CD4-positive, alpha-beta T cell treated with Interleukin-1 beta for 1 hour (primary cell): ENCODE results near the gene ERMARD.

ENCODE experiments used
- DNase-seq, 2 donors: peaks; one replicate each; pipeline ENCODE4 v3.0.0-alpha.2; 2020 to 2022

ERMARD gene

GRCh38 chr6:169751242-169752073 is at the start of gene ERMARD, which contains the start of gene DYNLT2:
Gene ERMARD (plus strand): TSS chr6:169751622. CDS start chr6:169751658, 36 bp downstream.
Gene DYNLT2 (minus strand): TSS chr6:169751572. CDS start chr6:169751458, 114 bp downstream.
- DNase-seq, result peak; percentile 93 to 94

GRCh38 chr6:169701954-169702839 is 49.2 kb upstream of the ERMARD start, which contains the start of the genes C6orf120 and WDR27:
Gene C6orf120 (plus strand): TSS chr6:169702126. CDS start chr6:169702460, 334 bp downstream.
Gene WDR27 (minus strand): TSS chr6:169702029. CDS start chr6:169689005, 13,024 bp downstream.
- DNase-seq, result peak; percentile 97

- DNase-seq, result no peak
These were observed 48.6 kb upstream of the ERMARD start for GRCh38 chr6:169702840-169703246.

- DNase-seq, result no peak
These were observed 43.6 kb upstream of the ERMARD start for GRCh38 chr6:169707772-169708171.

- DNase-seq, result no peak
These were observed 42.1 kb upstream of the ERMARD start for GRCh38 chr6:169709293-169709692.

GRCh38 chr6:169710009-169710408 is 41.4 kb upstream of the ERMARD start:
- DNase-seq, result no peak

GRCh38 chr6:169714178-169714577 is 37.2 kb upstream of the ERMARD start:
- no peak for DNase-seq

GRCh38 chr6:169714595-169714994 is 36.8 kb upstream of the ERMARD start:
- no peak for DNase-seq

GRCh38 chr6:169719117-169719516 is 32.3 kb upstream of the ERMARD start:
- no peak for DNase-seq

GRCh38 chr6:169720207-169720855 is 31.1 kb upstream of the ERMARD start:
- no peak for DNase-seq

- peak; percentile 35 to 47 for DNase-seq
These were observed 28.8 kb upstream of the ERMARD start for GRCh38 chr6:169722362-169723199.

GRCh38 chr6:169723200-169723909 is 28.1 kb upstream of the ERMARD start:
- peak; percentile 65 to 66 for DNase-seq

GRCh38 chr6:169723991-169724493 is 27.4 kb upstream of the ERMARD start:
- DNase-seq, result peak; percentile 31 to 55

GRCh38 chr6:169724494-169725124 is 26.8 kb upstream of the ERMARD start, which contains the start of gene PHF10:
Gene PHF10 (minus strand): TSS chr6:169724500. CDS start chr6:169723931, 569 bp downstream.
- peak; percentile 73 to 77 for DNase-seq

GRCh38 chr6:169725125-169726048 is 26.0 kb upstream of the ERMARD start:
- DNase-seq, result peak in 1 of 2 donors; percentile 53

GRCh38 chr6:169726049-169726400 is 25.4 kb upstream of the ERMARD start:
- DNase-seq, result no peak

GRCh38 chr6:169726963-169727362 is 24.5 kb upstream of the ERMARD start:
- DNase-seq, result no peak

- DNase-seq, result no peak
These were observed 21.5 kb upstream of the ERMARD start for GRCh38 chr6:169729961-169730360.
